CD14-positive monocyte (primary cell): ENCODE data around the gene FKBP7. TPM values are rescaled to one million over a fixed set of nuclear protein-coding genes. Genes with fewer than 3 reads are reported as not detected.

Source experiments
- DNase-seq, 3 donors: peaks; one replicate each; pipeline ENCODE4 v3.0.0-alpha.2; 2011 to 2022
- H2AFZ ChIP-seq: 2 replicates; pipeline ENCODE4 v1.6.0; 2012; ENCODE audit warnings: mild to moderate bottlenecking, low read depth, low read length, inconsistent platforms; ENCODE audit not compliant: insufficient read depth, poor library complexity, severe bottlenecking
- H3K27ac ChIP-seq, 2 donors: 1 replicate in 1 of 2; 2 replicates in 1 of 2; pipeline ENCODE4 v1.5.1; 2012 to 2013; ENCODE audit warnings: low read length in 2 of 2, control low read depth in 1 of 2, inconsistent platforms in 1 of 2, low read depth in 1 of 2, mild to moderate bottlenecking in 1 of 2
- H3K27me3 ChIP-seq, 2 donors: one replicate each; pipeline versions ENCODE4 v1.6.0 to v1.6.1; 2011 to 2013; ENCODE audit warnings: low read length in 2 of 2; ENCODE audit not compliant: control insufficient read depth in 2 of 2, insufficient read depth in 2 of 2
- H3K36me3 ChIP-seq, 2 donors: replicated peaks in 1 of 2; 1 replicate in 1 of 2; 2 replicates in 1 of 2; pipeline versions ENCODE4 v1.5.1 to v1.6.1; 2012 to 2013; ENCODE audit warnings: low read length in 2 of 2, control low read depth in 1 of 2, inconsistent platforms in 1 of 2, mild to moderate bottlenecking in 1 of 2; ENCODE audit not compliant: insufficient read depth in 2 of 2, control insufficient read depth in 1 of 2
- H3K4me1 ChIP-seq, 2 donors: 1 replicate in 1 of 2; 2 replicates in 1 of 2; pipeline versions ENCODE4 v1.5.1 to v1.6.1; 2012 to 2013; ENCODE audit warnings: low read length in 2 of 2, control low read depth in 1 of 2, inconsistent platforms in 1 of 2, mild to moderate bottlenecking in 1 of 2, moderate library complexity in 1 of 2; ENCODE audit not compliant: insufficient read depth in 2 of 2, control insufficient read depth in 1 of 2
- H3K4me2 ChIP-seq: replicated peaks from 2 replicates; pipeline ENCODE3; 2012; ENCODE audit warnings: low read length, moderate library complexity, mild to moderate bottlenecking; ENCODE audit not compliant: poor library complexity, severe bottlenecking; ENCODE audit errors: extremely low read depth
- H3K4me3 ChIP-seq, 3 experiments: fragments of 200-600 bp in 1 of 3; sonication (generic) in 1 of 3; replicated peaks in 1 of 3; 1 replicate in 2 of 3; 2 replicates in 1 of 3; pipeline ENCODE4 v1.5.1; 2011 to 2013; ENCODE audit warnings: low read length in 3 of 3, mild to moderate bottlenecking in 3 of 3, control low read depth in 2 of 3, low read depth in 2 of 3, inconsistent platforms in 1 of 3, moderate library complexity in 1 of 3
- H3K79me2 ChIP-seq: 2 replicates; pipeline ENCODE4 v1.6.0; 2012; ENCODE audit warnings: mild to moderate bottlenecking, control low read depth, inconsistent platforms, low read length, moderate library complexity; ENCODE audit not compliant: insufficient read depth
- H3K9ac ChIP-seq: 2 replicates; pipeline ENCODE4 v1.6.0; 2017; ENCODE audit warnings: low read length, mild to moderate bottlenecking; ENCODE audit not compliant: insufficient read depth, poor library complexity, severe bottlenecking
- H3K9me3 ChIP-seq, 2 donors: replicated peaks in 1 of 2; 1 replicate in 1 of 2; 2 replicates in 1 of 2; pipeline versions ENCODE4 v1.5.1 to v1.6.1; 2012 to 2013; ENCODE audit warnings: low read length in 2 of 2, control low read depth in 1 of 2; ENCODE audit not compliant: control insufficient read depth in 1 of 2, insufficient read depth in 1 of 2
- H4K20me1 ChIP-seq: 2 replicates; pipeline ENCODE4 v1.6.0; 2012; ENCODE audit warnings: mild to moderate bottlenecking, low read length, control low read depth, moderate library complexity; ENCODE audit not compliant: insufficient read depth
- H3K27ac Mint-ChIP-seq, 7 donors: one replicate each; pipeline ENCODE4 v1.8.0; 2020; ENCODE audit warnings: mild to moderate bottlenecking in 7 of 7, mixed read lengths in 7 of 7, moderate library complexity in 6 of 7, inconsistent platforms in 2 of 7
- H3K27me3 Mint-ChIP-seq, 3 donors: one replicate each; pipeline ENCODE4 v1.8.0; 2021 to 2022; ENCODE audit warnings: low read depth in 3 of 3, mild to moderate bottlenecking in 3 of 3, mixed read lengths in 3 of 3, moderate library complexity in 3 of 3, inconsistent platforms in 1 of 3
- H3K36me3 Mint-ChIP-seq, 2 donors: one replicate each; pipeline ENCODE4 v1.8.0; 2020; ENCODE audit warnings: mixed read lengths in 2 of 2, inconsistent platforms in 1 of 2, mild to moderate bottlenecking in 1 of 2
- H3K4me1 Mint-ChIP-seq: one replicate; pipeline ENCODE4 v1.8.0; 2020; ENCODE audit warnings: mild to moderate bottlenecking, mixed read lengths
- H3K4me3 Mint-ChIP-seq, 2 donors: one replicate each; pipeline ENCODE4 v1.8.0; 2020; ENCODE audit warnings: mild to moderate bottlenecking in 2 of 2, mixed read lengths in 2 of 2, moderate library complexity in 1 of 2
- H3K9me3 Mint-ChIP-seq, 7 donors: one replicate each; pipeline ENCODE4 v1.8.0; 2020 to 2022; ENCODE audit warnings: mixed read lengths in 7 of 7, mild to moderate bottlenecking in 6 of 7, moderate library complexity in 6 of 7, inconsistent platforms in 2 of 7
- CTCF ChIP-seq: fragments of 200-600 bp; IDR thresholded peaks from one replicate; pipeline ENCODE4 v1.8.0; 2022; ENCODE audit warnings: antibody characterized with exemption, mild to moderate bottlenecking
- WGBS: methylation state at CpG from one replicate; pipeline ENCODE4 v1.1.5; 2013; ENCODE audit warnings: missing lambda C conversion rate; ENCODE audit not compliant: insufficient coverage; 5-methylcytosine and 5-hydroxymethylcytosine counted together
- intact Hi-C, 2 donors: fragments of 100-400 bp; cut with micrococcal nuclease; formaldehyde crosslinking; loops; one replicate each; pipeline versions ENCODE4 v1.15.0 to v1.15.1; 2023
- polyA plus RNA-seq, 3 donors: library from polyadenylated mRNA; depleted of rRNA in 1 of 3; unstranded in 2 of 3; stranded (reverse) in 1 of 3; fragments of 300-500 nt in 2 of 3; fragments of >200 nt in 1 of 3; fragmentation: Illumina TruSeq in 2 of 3; gene quantifications; 1 replicate in 2 of 3; 2 replicates in 1 of 3; pipeline ENCODE4 v1.2.3, GENCODE V29; 2012 to 2021

FKBP7 gene
- polyA plus RNA-seq, 3 donors: 0.25 to 1.6 (median 0.57) TPM

- no peaks in the 10 kb centered on the region for H3K9me3 ChIP-seq
- H3K4me1 ChIP-seq: peaks cover 8 to 19% of the 10 kb centered on the region in 2 donors
- no CpG with 5 or more reads among the region's 1 CpG for WGBS
- TF ChIP-seq CTCF: peak; percentile 23
- Mint-ChIP-seq H3K9me3 (peaks cover 0 to 9% (median 3%) of the 10 kb centered on the region in 7 donors), H3K27me3 (no peaks in the 10 kb centered on the region), H3K4me1 (peaks cover 25% of the 10 kb centered on the region), H3K4me3 (no peak overlapping the region), H3K27ac (no peak overlapping the region), H3K36me3 (peaks cover 5 to 12% of the 10 kb centered on the region in 2 donors)
- no peaks in the 10 kb centered on the region for H3K27me3 ChIP-seq
- DNase-seq: no peak
- peaks cover 34% of the 10 kb centered on the region for H3K79me2 ChIP-seq
- no peak overlapping the region for H3K27ac ChIP-seq
- peaks cover 0 to 7% of the 10 kb centered on the region in 2 donors for H3K36me3 ChIP-seq
- no peaks in the 10 kb centered on the region for H4K20me1 ChIP-seq
- no peak overlapping the region for H3K4me2 ChIP-seq
- H3K4me3 ChIP-seq: no peak overlapping the region
- H3K9ac ChIP-seq: no peak overlapping the region
- intact Hi-C loops: no loop called here
- H2AFZ ChIP-seq: no peak overlapping the region
Observed at GRCh38 chr2:178419123-178419522, 59.3 kb downstream of the FKBP7 start.

- Histone ChIP-seq H3K9me3 (no peaks in the 10 kb centered on the region), H3K4me3 (no peak overlapping the region), H3K4me1 (peaks cover 8 to 22% of the 10 kb centered on the region in 2 donors), H3K27me3 (no peaks in the 10 kb centered on the region), H3K4me2 (no peak overlapping the region), H3K36me3 (peaks cover 0 to 7% of the 10 kb centered on the region in 2 donors), H3K9ac (no peak overlapping the region), H3K79me2 (peaks cover 29% of the 10 kb centered on the region), H2AFZ (no peak overlapping the region), H3K27ac (no peak overlapping the region), H4K20me1 (no peaks in the 10 kb centered on the region)
- Mint-ChIP-seq H3K27me3 (no peaks in the 10 kb centered on the region), H3K4me1 (peaks cover 26% of the 10 kb centered on the region), H3K27ac (no peak overlapping the region), H3K4me3 (no peak overlapping the region), H3K36me3 (peaks cover 5 to 8% of the 10 kb centered on the region in 2 donors), H3K9me3 (peaks cover 0 to 4% (median 3%) of the 10 kb centered on the region in 7 donors)
- no peak for TF ChIP-seq CTCF
- peak in 1 of 3 donors; percentile 15 for DNase-seq
- no CpG with 5 or more reads among the region's 1 CpG for WGBS
- intact Hi-C loops: no loop called here
Observed at GRCh38 chr2:178418426-178418825, 60.0 kb downstream of the FKBP7 start.
